Mesendoderm (in vitro differentiated cells): ENCODE results near the gene PRSS27.
"Not testable (repeated sequence)": the region's sequence is repeated elsewhere in the genome, so short reads cannot be mapped to it uniquely, and the experiment has no call there.

Experiments
- DNase-seq: peaks from one replicate; pipeline ENCODE4 v3.0.0; 2013
- H2AK5ac ChIP-seq: 2 replicates; pipeline ENCODE4 v1.6.1; 2013; ENCODE audit warnings: low read length, inconsistent platforms
- H2BK120ac ChIP-seq: 2 replicates; pipeline ENCODE4 v1.6.1; 2013; ENCODE audit warnings: low read depth, mild to moderate bottlenecking, low read length, moderate library complexity, mixed read lengths
- H2BK15ac ChIP-seq: replicated peaks from 2 replicates; pipeline ENCODE4 v1.6.1; 2013; ENCODE audit warnings: low read depth, mild to moderate bottlenecking, moderate library complexity
- H2BK5ac ChIP-seq: 2 replicates; pipeline ENCODE4 v1.6.1; 2013; ENCODE audit warnings: low read length, inconsistent platforms
- H3K18ac ChIP-seq: 2 replicates; pipeline ENCODE4 v1.6.1; 2013; ENCODE audit warnings: mild to moderate bottlenecking, low read length, mixed read lengths
- H3K23ac ChIP-seq: one replicate; pipeline ENCODE4 v1.6.1; 2013; ENCODE audit warnings: low read length
- H3K27ac ChIP-seq: 2 replicates; pipeline ENCODE4 v1.5.1; 2013; ENCODE audit warnings: low read depth, mild to moderate bottlenecking, inconsistent platforms, low read length, moderate library complexity
- H3K27me3 ChIP-seq: 2 replicates; pipeline ENCODE4 v1.6.1; 2013; ENCODE audit warnings: low read length, control low read depth, mild to moderate bottlenecking, inconsistent platforms; ENCODE audit not compliant: insufficient read depth, poor library complexity
- H3K36me3 ChIP-seq: 2 replicates; pipeline ENCODE4 v1.6.1; 2013; ENCODE audit warnings: low read length, inconsistent platforms; ENCODE audit not compliant: control insufficient read depth, insufficient read depth
- H3K4ac ChIP-seq: one replicate; pipeline ENCODE4 v1.6.1; 2013; ENCODE audit warnings: low read depth, mild to moderate bottlenecking, low read length, moderate library complexity
- H3K4me1 ChIP-seq: 2 replicates; pipeline ENCODE4 v1.6.1; 2013; ENCODE audit warnings: low read depth, low read length, inconsistent platforms; ENCODE audit not compliant: control insufficient read depth
- H3K4me2 ChIP-seq: 2 replicates; pipeline ENCODE4 v1.6.1; 2013; ENCODE audit warnings: low read length
- H3K4me3 ChIP-seq: 2 replicates; pipeline ENCODE4 v1.5.1; 2013; ENCODE audit warnings: mild to moderate bottlenecking, low read length
- H3K56ac ChIP-seq: one replicate; pipeline ENCODE4 v1.6.1; 2013; ENCODE audit warnings: low read length
- H3K79me1 ChIP-seq: 2 replicates; pipeline ENCODE4 v1.6.1; 2013; ENCODE audit warnings: low read length, inconsistent platforms
- H3K79me2 ChIP-seq: 2 replicates; pipeline ENCODE4 v1.6.1; 2013; ENCODE audit warnings: mild to moderate bottlenecking, low read length; ENCODE audit not compliant: control insufficient read depth, insufficient read depth
- H3K9ac ChIP-seq: 2 replicates; pipeline ENCODE4 v1.6.1; 2013; ENCODE audit warnings: low read length, inconsistent platforms
- H4K5ac ChIP-seq: one replicate; pipeline ENCODE4 v1.6.1; 2013; ENCODE audit warnings: low read length
- H4K8ac ChIP-seq: one replicate; pipeline ENCODE4 v1.6.1; 2013; ENCODE audit warnings: low read depth, mild to moderate bottlenecking, control low read depth, low read length, moderate library complexity
- WGBS: extraction: QIAGEN DNeasy Blood & Tissue Kit; methylation state at CpG from one replicate; pipeline ENCODE4 v1.1.7; 2013; ENCODE audit warnings: low lambda C conversion rate, missing lambda C conversion rate; ENCODE audit not compliant: insufficient coverage; ENCODE audit errors: extremely low coverage; 5-methylcytosine and 5-hydroxymethylcytosine counted together

The PRSS27 gene

GRCh38 chr16:2673066-2673999 lies 46.7 kb downstream of the PRSS27 start:
- H3K4ac ChIP-seq = no peak overlapping the region
- H3K27ac ChIP-seq = peak overlapping the region; percentile 84
- peak overlapping the region; percentile 81 for H3K18ac ChIP-seq

GRCh38 chr16:2671741-2672140 lies 48.3 kb downstream of the PRSS27 start:
- Histone ChIP-seq H3K18ac (no peak overlapping the region), H3K79me2 (no peaks in the 10 kb centered on the region), H4K5ac (no peak overlapping the region), H2AK5ac (no peak overlapping the region), H3K23ac (no peak overlapping the region), H3K27ac (no peak overlapping the region), H3K36me3 (no peaks in the 10 kb centered on the region), H4K8ac (no peak overlapping the region), H2BK5ac (no peak overlapping the region), H3K56ac (no peak overlapping the region), H3K9ac (no peak overlapping the region), H3K4ac (no peak overlapping the region), H3K79me1 (peaks cover 2% of the 10 kb centered on the region), H3K4me1 (no peaks in the 10 kb centered on the region), H2BK15ac (no peak overlapping the region), H2BK120ac (no peak overlapping the region), H3K27me3 (no peaks in the 10 kb centered on the region), H3K4me3 (no peak overlapping the region), H3K4me2 (no peak overlapping the region)
- no peak for DNase-seq
- WGBS = no CpG with 5 or more reads among the region's 13 CpGs

More at GRCh38 chr16:2673066-2673999, 46.7 kb downstream of the PRSS27 start:
- H2BK15ac ChIP-seq = no peak overlapping the region
- no peaks in the 10 kb centered on the region for H3K27me3 ChIP-seq
- no peaks in the 10 kb centered on the region for H3K79me2 ChIP-seq
- H3K56ac ChIP-seq = peak overlapping the region; percentile 86
- no peak overlapping the region for H4K5ac ChIP-seq
- H4K8ac ChIP-seq = no peak overlapping the region
- peak; percentile 97 for DNase-seq
- H3K23ac ChIP-seq = no peak overlapping the region
- peak overlapping the region; percentile 54 for H3K4me3 ChIP-seq
- no peaks in the 10 kb centered on the region for H3K4me1 ChIP-seq
- H3K4me2 ChIP-seq = peak overlapping the region; percentile 46
- no peak overlapping the region for H2BK5ac ChIP-seq
- no peak overlapping the region for H2AK5ac ChIP-seq
- H2BK120ac ChIP-seq = no peak overlapping the region
- H3K79me1 ChIP-seq = peaks cover 2% of the 10 kb centered on the region
- no peaks in the 10 kb centered on the region for H3K36me3 ChIP-seq
- H3K9ac ChIP-seq = peak overlapping the region; percentile 72
- WGBS = no CpG with 5 or more reads among the region's 107 CpGs

- not testable (repeated sequence) for H3K9ac ChIP-seq, H4K8ac ChIP-seq, H2AK5ac ChIP-seq, H3K36me3 ChIP-seq, H2BK120ac ChIP-seq, H3K79me1 ChIP-seq, H3K27me3 ChIP-seq, H3K79me2 ChIP-seq, H3K18ac ChIP-seq, H3K23ac ChIP-seq, H3K4ac ChIP-seq, H2BK15ac ChIP-seq, H3K4me2 ChIP-seq, H4K5ac ChIP-seq, H2BK5ac ChIP-seq, H3K4me3 ChIP-seq, H3K56ac ChIP-seq, H3K4me1 ChIP-seq, H3K27ac ChIP-seq
- no CpG with 5 or more reads among the region's 10 CpGs for WGBS
- peak; percentile 27 for DNase-seq
Measured at GRCh38 chr16:2671193-2671592, 48.8 kb downstream of the PRSS27 start.

GRCh38 chr16:2670017-2670416 lies 50.0 kb downstream of the PRSS27 start:
- H4K8ac ChIP-seq, H3K23ac ChIP-seq, H3K56ac ChIP-seq, H3K18ac ChIP-seq, H4K5ac ChIP-seq, H3K9ac ChIP-seq, H2AK5ac ChIP-seq, H2BK120ac ChIP-seq, H3K27ac ChIP-seq, H3K79me1 ChIP-seq, H3K36me3 ChIP-seq, H3K27me3 ChIP-seq, H3K4me2 ChIP-seq, H2BK15ac ChIP-seq, H2BK5ac ChIP-seq, H3K4ac ChIP-seq, H3K79me2 ChIP-seq, H3K4me3 ChIP-seq, H3K4me1 ChIP-seq: not testable (repeated sequence)
- peak; percentile 75 for DNase-seq
- no CpG with 5 or more reads among the region's 15 CpGs for WGBS

- H2BK15ac ChIP-seq, H4K8ac ChIP-seq, H2BK120ac ChIP-seq, H3K4me3 ChIP-seq, DNase-seq, H3K27me3 ChIP-seq, H3K9ac ChIP-seq, H2BK5ac ChIP-seq, H3K23ac ChIP-seq, H3K4me2 ChIP-seq, H3K56ac ChIP-seq, H3K4me1 ChIP-seq, H3K27ac ChIP-seq, H2AK5ac ChIP-seq, H4K5ac ChIP-seq, H3K4ac ChIP-seq, H3K18ac ChIP-seq, H3K36me3 ChIP-seq, H3K79me2 ChIP-seq, H3K79me1 ChIP-seq: not testable (repeated sequence)
- no CpG with 5 or more reads among the region's 10 CpGs for WGBS
Measured at GRCh38 chr16:2669587-2669986, 50.4 kb downstream of the PRSS27 start.
